ENCODE data around the gene GJB4. TPM values are rescaled to one million over a fixed set of nuclear protein-coding genes. Genes with fewer than 3 reads are reported as not detected.
"Not testable (repeated sequence)": the region's sequence is repeated elsewhere in the genome, so short reads cannot be mapped to it uniquely, and the experiment has no call there.

The GJB4 gene
- total RNA-seq = not detected

GRCh38 chr1:34759503-34760357 lies at the start of gene GJB4:
TSS of gene GJB4 (plus strand) at chr1:34759740. CDS start at chr1:34761255, 1,515 bp downstream.
- no peak for DNase-seq (ENCODE audit: low spot score)
- ATAC-seq = no peak

GRCh38 chr1:34710812-34711211 lies 48.7 kb upstream of the GJB4 start:
- no peak for DNase-seq (ENCODE audit: low spot score)
- ATAC-seq = no peak

- ATAC-seq (no peak), DNase-seq (ENCODE audit: low spot score) (no peak)
Observed at GRCh38 chr1:34711485-34711884, 48.1 kb upstream of the GJB4 start.

- DNase-seq (ENCODE audit: low spot score) (no peak), ATAC-seq (no peak)
Observed at GRCh38 chr1:34712007-34712688, 47.4 kb upstream of the GJB4 start.

GRCh38 chr1:34713443-34713842 lies 46.1 kb upstream of the GJB4 start:
- no peak for ATAC-seq
- no peak for DNase-seq (ENCODE audit: low spot score)

GRCh38 chr1:34714386-34714785 lies 45.2 kb upstream of the GJB4 start:
- DNase-seq (ENCODE audit: low spot score) (no peak), ATAC-seq (no peak)

- ATAC-seq (no peak), DNase-seq (ENCODE audit: low spot score) (no peak)
Observed at GRCh38 chr1:34715139-34715538, 44.4 kb upstream of the GJB4 start.

GRCh38 chr1:34721241-34721640 lies 38.3 kb upstream of the GJB4 start:
- ATAC-seq = no peak
- no peak for DNase-seq (ENCODE audit: low spot score)

GRCh38 chr1:34721646-34722355 lies 37.7 kb upstream of the GJB4 start:
- DNase-seq (ENCODE audit: low spot score) (no peak), ATAC-seq (no peak)

GRCh38 chr1:34726861-34727260 lies 32.7 kb upstream of the GJB4 start:
- DNase-seq (ENCODE audit: low spot score) = no peak

GRCh38 chr1:34730485-34730884 lies 29.1 kb upstream of the GJB4 start:
- no peak for ATAC-seq
- DNase-seq (ENCODE audit: low spot score) = no peak

More at GRCh38 chr1:34726861-34727260, 32.7 kb upstream of the GJB4 start:
- no peak for ATAC-seq

- ATAC-seq; DNase-seq (ENCODE audit: low spot score): not testable (repeated sequence)
Observed at GRCh38 chr1:34732831-34733230, 26.7 kb upstream of the GJB4 start.

GRCh38 chr1:34736692-34737091 lies 22.8 kb upstream of the GJB4 start:
- no peak for ATAC-seq
- DNase-seq (ENCODE audit: low spot score) = no peak

- DNase-seq (ENCODE audit: low spot score); ATAC-seq: not testable (repeated sequence)
Observed at GRCh38 chr1:34737236-34737635, 22.3 kb upstream of the GJB4 start.

- no peak for ATAC-seq
- no peak for DNase-seq (ENCODE audit: low spot score)
Observed at GRCh38 chr1:34739613-34740012, 19.9 kb upstream of the GJB4 start.

GRCh38 chr1:34740161-34740868 lies 19.2 kb upstream of the GJB4 start:
- ATAC-seq (no peak), DNase-seq (ENCODE audit: low spot score) (no peak)

- peak; percentile 99 for ATAC-seq
- DNase-seq (ENCODE audit: low spot score) = peak; percentile 82
Observed at GRCh38 chr1:34742667-34743270, 16.8 kb upstream of the GJB4 start.

GRCh38 chr1:34743775-34744174 lies 15.8 kb upstream of the GJB4 start:
- DNase-seq (ENCODE audit: low spot score) (no peak), ATAC-seq (no peak)

GRCh38 chr1:34744851-34745250 lies 14.7 kb upstream of the GJB4 start:
- DNase-seq (ENCODE audit: low spot score) (no peak), ATAC-seq (no peak)

- DNase-seq (ENCODE audit: low spot score) (no peak), ATAC-seq (no peak)
Observed at GRCh38 chr1:34745666-34746065, 13.9 kb upstream of the GJB4 start.
